GM23248 (cell line): ENCODE results near the gene DNAAF3. TPM values are rescaled to one million over a fixed set of nuclear protein-coding genes. Genes with fewer than 3 reads are reported as not detected.

Source experiments
- DNase-seq: peaks from one replicate; pipeline ENCODE4 v3.0.0-alpha.2; 2015
- H2AFZ ChIP-seq: fragments of 200-600 bp; sonication (generic); 2 replicates; pipeline ENCODE4 v1.6.1; 2016; ENCODE audit warnings: antibody characterized with exemption
- H3F3A ChIP-seq: fragments of 200-600 bp; sonication (generic); 2 replicates; pipeline ENCODE4 v1.6.1; 2016; ENCODE audit warnings: mild to moderate bottlenecking, antibody characterized with exemption, mixed run types; ENCODE audit not compliant: insufficient read depth
- H3K27ac ChIP-seq: fragments of 200-600 bp; sonication (generic); 2 replicates; pipeline ENCODE4 v1.5.1; 2016; ENCODE audit warnings: mild to moderate bottlenecking
- H3K27me3 ChIP-seq: fragments of 200-600 bp; sonication (generic); replicated peaks from 2 replicates; pipeline ENCODE4 v1.6.1; 2016; ENCODE audit warnings: mild to moderate bottlenecking; ENCODE audit not compliant: insufficient read depth
- H3K36me3 ChIP-seq: fragments of 200-600 bp; sonication (generic); 2 replicates; pipeline ENCODE4 v1.6.1; 2016; ENCODE audit warnings: low read depth, mild to moderate bottlenecking
- H3K4me1 ChIP-seq: fragments of 200-600 bp; sonication (generic); 2 replicates; pipeline ENCODE4 v1.6.1; 2016; ENCODE audit warnings: mild to moderate bottlenecking; ENCODE audit not compliant: insufficient read depth
- H3K4me2 ChIP-seq: fragments of 200-600 bp; sonication (generic); one replicate; pipeline ENCODE4 v1.6.1; 2016; ENCODE audit warnings: mild to moderate bottlenecking; ENCODE audit not compliant: unreplicated experiment
- H3K4me3 ChIP-seq: fragments of 200-600 bp; sonication (generic); 2 replicates; pipeline ENCODE4 v1.5.1; 2016; ENCODE audit warnings: mild to moderate bottlenecking
- H3K79me2 ChIP-seq: fragments of 200-600 bp; sonication (generic); 2 replicates; pipeline ENCODE4 v1.6.1; 2016; ENCODE audit warnings: mild to moderate bottlenecking; ENCODE audit not compliant: insufficient read depth
- H3K9ac ChIP-seq: fragments of 200-600 bp; sonication (generic); 2 replicates; pipeline ENCODE4 v1.6.1; 2016; ENCODE audit warnings: mild to moderate bottlenecking
- H3K9me2 ChIP-seq: fragments of 200-600 bp; sonication (generic); 2 replicates; pipeline ENCODE4 v1.6.1; 2016; ENCODE audit warnings: mixed run types, mild to moderate bottlenecking, moderate library complexity; ENCODE audit not compliant: insufficient read depth
- H3K9me3 ChIP-seq: fragments of 200-600 bp; sonication (generic); one replicate; pipeline ENCODE4 v1.6.1; 2017; ENCODE audit warnings: low read depth
- H4K20me1 ChIP-seq: fragments of 200-600 bp; sonication (generic); 2 replicates; pipeline ENCODE4 v1.6.0; 2016; ENCODE audit not compliant: insufficient read depth
- EZH2 ChIP-seq: fragments of 200-600 bp; sonication (generic); IDR thresholded peaks from 2 replicates; pipeline ENCODE4 v1.6.1; 2018; ENCODE audit warnings: antibody characterized with exemption, mild to moderate bottlenecking; ENCODE audit not compliant: insufficient read depth, poor library complexity, severe bottlenecking
- EZH2phosphoT487 ChIP-seq: fragments of 200-600 bp; sonication (generic); IDR thresholded peaks from 2 replicates; pipeline ENCODE4 v1.6.1; 2018; ENCODE audit warnings: antibody characterized with exemption, moderate library complexity, mild to moderate bottlenecking, low read depth; ENCODE audit not compliant: insufficient read depth
- WGBS, 2 experiments: methylation state at CpG; one replicate each; pipeline ENCODE4 v1.1.6; 2015 to 2017; ENCODE audit warnings: low lambda C conversion rate in 2 of 2, low coverage in 1 of 2; ENCODE audit errors: missing lambda C conversion rate in 2 of 2; 5-methylcytosine and 5-hydroxymethylcytosine counted together
- in situ Hi-C: fragments of 300-500 bp; cut with MboI; formaldehyde crosslinking; loops from 2 replicates; pipeline ENCODE4 v1.15.0; 2020
- polyA plus RNA-seq: library from polyadenylated mRNA; unstranded; fragments of >200 nt; fragmentation: Nextera tagmentation; extraction: Ambion mirVana; gene quantifications from 2 replicates; pipeline ENCODE4 v1.2.1, GENCODE V29; 2016
- total RNA-seq: library from RNA; depleted of rRNA; stranded (reverse); fragments of >200 nt; shearing (Covaris generic); gene quantifications from 2 replicates; pipeline ENCODE4 v1.2.3, GENCODE V29; 2014

The DNAAF3 gene
- total and polyA plus RNA-seq, 2 experiments from 2014 or later, result 0.22 to 0.39 TPM

- H3F3A ChIP-seq, result no peaks in the 10 kb centered on the region
- H3K4me3 ChIP-seq, result no peak overlapping the region
- no peak for DNase-seq
- H4K20me1 ChIP-seq, result no peaks in the 10 kb centered on the region
- H3K79me2 ChIP-seq, result no peaks in the 10 kb centered on the region
- H3K9me3 ChIP-seq, result no peaks in the 10 kb centered on the region
- H3K9me2 ChIP-seq, result no peaks in the 10 kb centered on the region
- in situ Hi-C loops, result no loop called here
- H3K9ac ChIP-seq, result no peak overlapping the region
- no peak overlapping the region for H3K27ac ChIP-seq
- H2AFZ ChIP-seq, result no peak overlapping the region
- TF ChIP-seq EZH2phosphoT487, result no peak
- no peak for TF ChIP-seq EZH2
- H3K27me3 ChIP-seq, result peaks cover 30% of the 10 kb centered on the region
- no peaks in the 10 kb centered on the region for H3K4me1 ChIP-seq
- no peak overlapping the region for H3K4me2 ChIP-seq
- H3K36me3 ChIP-seq, result no peaks in the 10 kb centered on the region
Observed at GRCh38 chr19:55152017-55152416, 14.4 kb downstream of the DNAAF3 start.

GRCh38 chr19:55149078-55150003 is 17.1 kb downstream of the DNAAF3 start, which contains the start of gene TNNT1:
TNNT1 (minus strand) TSS chr19:55149206; CDS start chr19:55147157, 2,049 bp downstream.
- Histone ChIP-seq H3K27ac (no peak within 1 kb of the TSS), H3K9me2 (no peaks in the 10 kb centered on the region), H2AFZ (no peak within 1 kb of the TSS), H3K4me3 (no peak within 1 kb of the TSS), H3K4me1 (no peaks in the 10 kb centered on the region), H3K9ac (no peak within 1 kb of the TSS), H3K36me3 (no peaks in the 10 kb centered on the region), H4K20me1 (no peaks in the 10 kb centered on the region), H3K4me2 (no peak within 1 kb of the TSS), H3K79me2 (no peaks in the 10 kb centered on the region), H3F3A (no peaks in the 10 kb centered on the region), H3K27me3 (peaks cover 21% of the 10 kb centered on the region), H3K9me3 (no peaks in the 10 kb centered on the region)
- DNase-seq, result peak; percentile 16
- in situ Hi-C loops, result loop anchor here (10.0 to 25.0 kb wide), 2 partner anchors 265 to 488 kb away; partner anchors contain the start of genes CCDC106, ZNF580 and ZNF581
- WGBS, 2 experiments, result 1 to 5% methylated on average over 12 to 16 of the region's 18 CpGs
- TF ChIP-seq EZH2phosphoT487 (no peak), EZH2 (no peak)

GRCh38 chr19:55147545-55148251 is 18.7 kb downstream of the DNAAF3 start:
- H3K79me2 ChIP-seq, result no peaks in the 10 kb centered on the region
- no peaks in the 10 kb centered on the region for H3K4me1 ChIP-seq
- no peaks in the 10 kb centered on the region for H3F3A ChIP-seq
- no peak overlapping the region for H3K9ac ChIP-seq
- no peak for DNase-seq
- no peak overlapping the region for H3K4me3 ChIP-seq
- H4K20me1 ChIP-seq, result no peaks in the 10 kb centered on the region
- H3K36me3 ChIP-seq, result no peaks in the 10 kb centered on the region
- H3K4me2 ChIP-seq, result no peak overlapping the region
- in situ Hi-C loops, result loop anchor here (10.0 to 25.0 kb wide), 2 partner anchors 267 to 490 kb away; partner anchors contain the start of genes CCDC106, ZNF580 and ZNF581
- peaks cover 21% of the 10 kb centered on the region for H3K27me3 ChIP-seq
- TF ChIP-seq EZH2, result no peak
- no peak for TF ChIP-seq EZH2phosphoT487
- H3K27ac ChIP-seq, result no peak overlapping the region
- H2AFZ ChIP-seq, result no peak overlapping the region
- H3K9me3 ChIP-seq, result no peaks in the 10 kb centered on the region
- 4 to 14% methylated on average over 2 to 8 of the region's 9 CpGs for WGBS, 2 experiments
- H3K9me2 ChIP-seq, result no peaks in the 10 kb centered on the region

GRCh38 chr19:55146705-55147273 is 19.6 kb downstream of the DNAAF3 start:
- Histone ChIP-seq H3K79me2 (no peaks in the 10 kb centered on the region), H3K36me3 (no peaks in the 10 kb centered on the region), H3K27me3 (peaks cover 29% of the 10 kb centered on the region), H3F3A (no peaks in the 10 kb centered on the region), H3K9ac (no peak overlapping the region), H3K4me2 (no peak overlapping the region), H3K4me1 (no peaks in the 10 kb centered on the region), H4K20me1 (no peaks in the 10 kb centered on the region), H3K4me3 (no peak overlapping the region), H3K9me2 (no peaks in the 10 kb centered on the region), H3K9me3 (no peaks in the 10 kb centered on the region), H2AFZ (no peak overlapping the region), H3K27ac (no peak overlapping the region)
- TF ChIP-seq EZH2phosphoT487 (no peak), EZH2 (no peak)
- 2 to 8% methylated on average over 10 to 27 of the region's 27 CpGs for WGBS, 2 experiments
- in situ Hi-C loops, result loop anchor here (10.0 to 25.0 kb wide), 2 partner anchors 268 to 491 kb away; partner anchors contain the start of genes CCDC106, ZNF580 and ZNF581
- peak; percentile 16 for DNase-seq
